ENCODE results near the gene NR3C2.

Gene NR3C2

GRCh38 chr4:148048598-148048997 is 393.6 kb downstream of the NR3C2 start:
- peaks cover 10% of the 10 kb centered on the region for H3K4me1 Mint-ChIP-seq

DNA sequence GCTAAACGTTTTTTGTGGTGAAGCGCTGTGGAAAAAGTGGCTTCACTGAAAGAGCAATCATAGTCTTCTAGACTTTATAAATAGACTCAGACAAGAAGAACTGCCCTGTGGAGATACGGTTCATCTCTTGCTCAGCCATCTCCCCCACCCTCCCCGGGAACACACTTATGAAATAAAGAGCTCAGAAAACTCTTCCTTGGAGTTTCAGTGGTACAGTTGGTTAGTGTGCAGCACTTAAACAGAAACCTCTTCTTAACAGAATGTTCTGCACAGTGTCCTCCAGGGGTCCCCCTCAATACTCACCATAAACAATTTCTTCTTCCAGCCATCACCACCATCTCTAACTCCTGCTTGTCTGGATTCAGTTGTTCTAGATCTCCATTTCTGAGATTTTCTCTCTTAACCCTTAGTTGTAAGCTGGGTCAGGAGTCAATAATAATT is 397.3 kb downstream of the NR3C2 start:
- Mint-ChIP-seq H3K27me3 (no peaks in the 10 kb centered on the region), H3K4me3 (no peak overlapping the region), H3K36me3 (no peaks in the 10 kb centered on the region), H3K27ac (no peak overlapping the region), H3K4me1 (peaks cover 10% of the 10 kb centered on the region), H3K9me3 (no peaks in the 10 kb centered on the region)
- ATAC-seq, result peak; percentile 79

More at GRCh38 chr4:148048598-148048997, 393.6 kb downstream of the NR3C2 start:
- H3K4me3 Mint-ChIP-seq, result no peak overlapping the region
- no peaks in the 10 kb centered on the region for H3K9me3 Mint-ChIP-seq
- H3K27me3 Mint-ChIP-seq, result peaks cover 9% of the 10 kb centered on the region
- ATAC-seq, result no peak
- H3K36me3 Mint-ChIP-seq, result no peaks in the 10 kb centered on the region
- H3K27ac Mint-ChIP-seq, result no peak overlapping the region

GRCh38 chr4:148044089-148044911 is 397.9 kb downstream of the NR3C2 start:
- peaks cover 10% of the 10 kb centered on the region for H3K4me1 Mint-ChIP-seq
- H3K27me3 Mint-ChIP-seq, result no peaks in the 10 kb centered on the region
- no peak overlapping the region for H3K4me3 Mint-ChIP-seq
- no peak for ATAC-seq
- no peak overlapping the region for H3K27ac Mint-ChIP-seq
- H3K9me3 Mint-ChIP-seq, result no peaks in the 10 kb centered on the region
- no peaks in the 10 kb centered on the region for H3K36me3 Mint-ChIP-seq

GRCh38 chr4:148041606-148042329 is 400.4 kb downstream of the NR3C2 start:
- Mint-ChIP-seq H3K27me3 (no peaks in the 10 kb centered on the region), H3K27ac (no peak overlapping the region), H3K4me1 (peaks cover 10% of the 10 kb centered on the region), H3K36me3 (no peaks in the 10 kb centered on the region), H3K4me3 (no peak overlapping the region), H3K9me3 (no peaks in the 10 kb centered on the region)
- no peak for ATAC-seq

DNA sequence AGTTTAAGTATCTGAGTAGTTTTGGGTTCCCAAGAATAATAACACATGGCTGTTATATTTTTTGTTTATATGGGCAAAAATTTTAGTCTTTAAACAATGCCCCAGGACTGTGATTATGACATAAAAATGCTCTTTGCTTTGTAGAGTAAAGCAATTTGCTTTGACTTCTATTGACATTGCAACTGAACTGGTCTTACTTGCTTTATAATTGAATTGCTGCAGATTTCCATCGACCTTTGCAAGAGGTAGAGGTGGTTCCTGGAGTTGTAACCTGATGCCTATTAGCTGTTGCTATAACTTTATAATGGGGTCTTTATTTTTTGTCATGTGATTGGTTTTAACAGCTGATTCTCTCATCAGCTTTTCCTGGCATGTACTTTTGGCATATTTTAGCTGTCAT is 407.4 kb downstream of the NR3C2 start:
- Mint-ChIP-seq H3K27me3 (no peaks in the 10 kb centered on the region), H3K36me3 (no peaks in the 10 kb centered on the region), H3K4me1 (no peaks in the 10 kb centered on the region), H3K4me3 (no peak overlapping the region), H3K9me3 (peaks cover 4% of the 10 kb centered on the region), H3K27ac (no peak overlapping the region)
- no peak for ATAC-seq

DNA sequence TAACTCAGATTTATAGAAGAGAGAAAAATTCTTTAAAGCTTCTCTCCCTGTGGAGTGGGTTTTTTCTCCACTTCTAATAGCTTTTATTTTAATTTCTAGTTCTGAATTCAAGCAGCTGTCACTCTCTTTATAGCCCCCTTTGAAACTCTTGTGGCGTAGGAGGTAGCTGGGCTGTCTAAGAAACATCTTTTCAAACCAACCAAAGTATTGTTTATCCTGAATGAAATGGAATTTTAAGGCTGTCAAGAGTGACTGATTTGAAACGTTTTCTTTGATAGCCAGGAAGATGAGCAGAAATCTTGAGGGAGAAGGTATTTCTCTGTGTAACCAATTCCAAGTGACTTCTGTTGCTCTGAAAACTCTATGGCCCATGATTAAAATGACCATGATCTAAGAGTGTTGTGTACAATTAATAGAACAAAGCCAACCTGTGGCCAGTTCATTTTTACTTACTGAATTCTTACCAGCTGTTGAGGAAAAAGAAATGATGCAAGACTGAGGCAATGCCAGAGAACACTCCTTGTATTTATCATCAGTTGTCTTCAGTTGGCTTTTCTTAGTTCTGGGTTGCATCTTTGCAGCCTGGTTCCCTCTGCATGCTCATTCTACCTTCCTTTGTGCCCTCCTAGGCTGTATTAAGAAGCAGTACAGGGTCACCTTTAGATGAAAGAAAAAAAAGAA is 411.9 kb downstream of the NR3C2 start:
- ATAC-seq, result no peak
- no peaks in the 10 kb centered on the region for H3K36me3 Mint-ChIP-seq
- H3K9me3 Mint-ChIP-seq, result peaks cover 6% of the 10 kb centered on the region
- H3K27ac Mint-ChIP-seq, result no peak overlapping the region
- no peaks in the 10 kb centered on the region for H3K4me1 Mint-ChIP-seq
- no peaks in the 10 kb centered on the region for H3K27me3 Mint-ChIP-seq
- no peak overlapping the region for H3K4me3 Mint-ChIP-seq

DNA sequence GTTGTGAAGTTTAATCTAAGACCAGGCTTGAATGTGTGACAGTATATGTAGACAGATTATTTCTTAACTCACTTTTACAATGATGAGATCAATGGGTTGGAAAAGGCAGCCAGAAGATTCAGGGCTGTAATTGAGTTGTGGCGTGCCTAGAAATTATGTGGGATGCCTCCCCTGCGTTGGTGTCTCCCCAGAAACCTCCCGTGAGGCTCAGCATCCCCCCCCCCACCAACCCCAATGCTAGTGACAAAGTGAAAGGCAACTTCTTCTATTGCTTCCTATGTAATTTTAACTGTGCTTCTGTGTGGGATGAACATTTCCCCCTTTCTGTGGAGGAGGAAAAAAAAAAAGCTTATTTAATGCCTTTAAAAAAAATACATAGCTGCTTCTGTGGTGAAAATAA is 412.4 kb downstream of the NR3C2 start:
- no peak overlapping the region for H3K4me3 Mint-ChIP-seq
- peaks cover 6% of the 10 kb centered on the region for H3K9me3 Mint-ChIP-seq
- no peaks in the 10 kb centered on the region for H3K27me3 Mint-ChIP-seq
- no peaks in the 10 kb centered on the region for H3K4me1 Mint-ChIP-seq
- H3K36me3 Mint-ChIP-seq, result no peaks in the 10 kb centered on the region
- H3K27ac Mint-ChIP-seq, result no peak overlapping the region
- ATAC-seq, result no peak
